Stomach (tissue), 4 donors: ENCODE data around the gene ATP2B2.

Experiments
- CTCF ChIP-seq, 7 experiments: fragments of 450-650 bp in 4 of 7; fragments of 200-600 bp in 3 of 7; sonication (generic) in 3 of 7; IDR thresholded peaks; one replicate each; pipeline ENCODE4 v1.5.1; 2016 to 2019; ENCODE audit warnings: antibody characterized with exemption in 7 of 7, control low read depth in 2 of 7, mild to moderate bottlenecking in 1 of 7
- EP300 ChIP-seq: sonication (generic); formaldehyde crosslinking; IDR thresholded peaks from one replicate; pipeline ENCODE4 v1.6.1; 2017; ENCODE audit warnings: antibody characterized with exemption
- POLR2AphosphoS5 ChIP-seq, 3 donors: sonication (generic); formaldehyde crosslinking; IDR thresholded peaks; one replicate each; pipeline ENCODE4 v1.6.1; 2016; ENCODE audit warnings: antibody characterized with exemption in 3 of 3

- TF ChIP-seq CTCF (IDR thresholded peaks at IDR 0.05): no peak
- no peak for TF ChIP-seq EP300
- no peak for TF ChIP-seq POLR2AphosphoS5 (IDR thresholded peaks at IDR 0.05)
Measured at GRCh38 chr3:10394491-10395025, 110.8 kb downstream of the ATP2B2 start.
